OCI-LY1 (cell line): ENCODE results near the gene DPF3.

Source experiments
- H2AFZ ChIP-seq: fragments of 200-600 bp; sonication (generic), shearing (Covaris generic); 2 replicates; pipeline ENCODE4 v1.6.0; 2014; ENCODE audit warnings: antibody characterized with exemption, mild to moderate bottlenecking, low read length
- H3F3A ChIP-seq: fragments of 200-600 bp; sonication (generic), shearing (Covaris generic); 2 replicates; pipeline ENCODE4 v1.6.0; 2014; ENCODE audit warnings: mild to moderate bottlenecking, antibody characterized with exemption, low read length, moderate library complexity; ENCODE audit not compliant: insufficient read depth
- H3K27ac ChIP-seq: fragments of 200-600 bp; sonication (generic); 2 replicates; pipeline ENCODE4 v1.5.1; 2014; ENCODE audit warnings: low read length, mixed run types, mild to moderate bottlenecking, low read depth; ENCODE audit not compliant: poor library complexity, severe bottlenecking
- H3K27me3 ChIP-seq: fragments of 200-600 bp; sonication (generic); 2 replicates; pipeline ENCODE4 v1.6.0; 2014; ENCODE audit warnings: antibody characterized with exemption, mild to moderate bottlenecking, low read length, moderate library complexity; ENCODE audit not compliant: insufficient read depth
- H3K36me3 ChIP-seq: fragments of 200-600 bp; sonication (generic); 2 replicates; pipeline ENCODE4 v1.6.1; 2014; ENCODE audit warnings: mild to moderate bottlenecking, antibody characterized with exemption, low read length, moderate library complexity, mixed read lengths; ENCODE audit not compliant: insufficient read depth
- H3K4me1 ChIP-seq: fragments of 200-600 bp; sonication (generic); 2 replicates; pipeline ENCODE4 v1.5.1; 2014; ENCODE audit warnings: mild to moderate bottlenecking, low read length, moderate library complexity; ENCODE audit not compliant: insufficient read depth, severe bottlenecking
- H3K4me2 ChIP-seq: fragments of 200-600 bp; sonication (generic), shearing (Covaris generic); 2 replicates; pipeline ENCODE4 v1.6.1; 2014; ENCODE audit warnings: low read length
- H3K4me3 ChIP-seq: fragments of 200-600 bp; sonication (generic); 2 replicates; pipeline ENCODE4 v1.5.1; 2014; ENCODE audit warnings: low read length, low read depth, mild to moderate bottlenecking, mixed read lengths; ENCODE audit not compliant: poor library complexity, severe bottlenecking
- H3K79me2 ChIP-seq: fragments of 200-600 bp; shearing (Covaris generic); 2 replicates; pipeline ENCODE4 v1.6.1; 2016; ENCODE audit warnings: mixed run types, low read length, mixed read lengths; ENCODE audit not compliant: insufficient read depth
- H3K9ac ChIP-seq: fragments of 200-600 bp; sonication (generic), shearing (Covaris generic); 2 replicates; pipeline ENCODE4 v1.6.1; 2014; ENCODE audit warnings: mild to moderate bottlenecking, low read length, mixed read lengths
- H3K9me2 ChIP-seq: fragments of 200-600 bp; sonication (generic), shearing (Covaris generic); 2 replicates; pipeline ENCODE4 v1.6.1; 2014; ENCODE audit warnings: low read depth, mild to moderate bottlenecking, low read length, mixed read lengths
- H3K9me3 ChIP-seq: fragments of 200-600 bp; shearing (Covaris generic); 2 replicates; pipeline ENCODE4 v1.6.1; 2014; ENCODE audit warnings: low read length, mixed read lengths
- H4K20me1 ChIP-seq: fragments of 200-600 bp; sonication (generic), shearing (Covaris generic); 2 replicates; pipeline ENCODE4 v1.6.0; 2016; ENCODE audit warnings: mild to moderate bottlenecking, low read length; ENCODE audit not compliant: insufficient read depth
- EZH2 ChIP-seq: fragments of 200-600 bp; sonication (generic), shearing (Covaris generic); IDR thresholded peaks from 2 replicates; pipeline ENCODE4 v1.8.0; 2017; ENCODE audit warnings: borderline replicate concordance, mixed run types, mild to moderate bottlenecking, antibody characterized with exemption, low read length, moderate library complexity, mixed read lengths
- TF ChIP-seq, protein P1 (sequence below): fragments of 200-600 bp; sonication (generic), shearing (Covaris generic); IDR thresholded peaks from 2 replicates; pipeline ENCODE4 v1.5.1; 2017; ENCODE audit warnings: mild to moderate bottlenecking, antibody characterized with exemption, low read length, moderate library complexity, mixed read lengths

DPF3 gene

DNA sequence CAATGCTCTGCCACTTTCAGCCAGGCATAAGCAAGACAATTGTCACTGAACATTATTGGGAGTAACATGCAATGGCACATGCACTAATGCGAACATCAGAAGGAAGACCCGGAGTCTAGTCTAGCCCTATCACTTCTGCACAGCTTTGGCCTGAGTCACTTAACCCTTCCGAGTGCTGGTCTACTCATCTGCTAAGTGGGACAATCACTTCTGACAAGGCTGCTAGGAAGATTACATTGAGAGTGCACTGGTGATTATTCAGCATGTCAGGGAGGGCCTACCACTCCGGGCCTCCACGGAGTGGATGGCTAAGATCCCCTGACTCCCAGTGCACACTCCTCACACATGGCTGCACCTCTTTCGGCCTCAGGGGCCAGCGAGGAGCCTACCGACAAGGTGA is 240.9 kb downstream of the DPF3 start:
- no peaks in the 10 kb centered on the region for H3K79me2 ChIP-seq
- H3K9me2 ChIP-seq: no peaks in the 10 kb centered on the region
- no peaks in the 10 kb centered on the region for H3K27me3 ChIP-seq
- TF ChIP-seq, protein P1, sequence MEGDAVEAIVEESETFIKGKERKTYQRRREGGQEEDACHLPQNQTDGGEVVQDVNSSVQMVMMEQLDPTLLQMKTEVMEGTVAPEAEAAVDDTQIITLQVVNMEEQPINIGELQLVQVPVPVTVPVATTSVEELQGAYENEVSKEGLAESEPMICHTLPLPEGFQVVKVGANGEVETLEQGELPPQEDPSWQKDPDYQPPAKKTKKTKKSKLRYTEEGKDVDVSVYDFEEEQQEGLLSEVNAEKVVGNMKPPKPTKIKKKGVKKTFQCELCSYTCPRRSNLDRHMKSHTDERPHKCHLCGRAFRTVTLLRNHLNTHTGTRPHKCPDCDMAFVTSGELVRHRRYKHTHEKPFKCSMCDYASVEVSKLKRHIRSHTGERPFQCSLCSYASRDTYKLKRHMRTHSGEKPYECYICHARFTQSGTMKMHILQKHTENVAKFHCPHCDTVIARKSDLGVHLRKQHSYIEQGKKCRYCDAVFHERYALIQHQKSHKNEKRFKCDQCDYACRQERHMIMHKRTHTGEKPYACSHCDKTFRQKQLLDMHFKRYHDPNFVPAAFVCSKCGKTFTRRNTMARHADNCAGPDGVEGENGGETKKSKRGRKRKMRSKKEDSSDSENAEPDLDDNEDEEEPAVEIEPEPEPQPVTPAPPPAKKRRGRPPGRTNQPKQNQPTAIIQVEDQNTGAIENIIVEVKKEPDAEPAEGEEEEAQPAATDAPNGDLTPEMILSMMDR: no peak
- no peak for TF ChIP-seq EZH2
- no peak overlapping the region for H3K4me2 ChIP-seq
- no peaks in the 10 kb centered on the region for H3K9me3 ChIP-seq
- no peaks in the 10 kb centered on the region for H3K36me3 ChIP-seq
- H3K4me1 ChIP-seq: no peaks in the 10 kb centered on the region
- no peak overlapping the region for H3K27ac ChIP-seq
- H2AFZ ChIP-seq: no peak overlapping the region
- H3F3A ChIP-seq: no peaks in the 10 kb centered on the region
- H3K9ac ChIP-seq: no peak overlapping the region
- no peak overlapping the region for H3K4me3 ChIP-seq
- no peaks in the 10 kb centered on the region for H4K20me1 ChIP-seq

DNA sequence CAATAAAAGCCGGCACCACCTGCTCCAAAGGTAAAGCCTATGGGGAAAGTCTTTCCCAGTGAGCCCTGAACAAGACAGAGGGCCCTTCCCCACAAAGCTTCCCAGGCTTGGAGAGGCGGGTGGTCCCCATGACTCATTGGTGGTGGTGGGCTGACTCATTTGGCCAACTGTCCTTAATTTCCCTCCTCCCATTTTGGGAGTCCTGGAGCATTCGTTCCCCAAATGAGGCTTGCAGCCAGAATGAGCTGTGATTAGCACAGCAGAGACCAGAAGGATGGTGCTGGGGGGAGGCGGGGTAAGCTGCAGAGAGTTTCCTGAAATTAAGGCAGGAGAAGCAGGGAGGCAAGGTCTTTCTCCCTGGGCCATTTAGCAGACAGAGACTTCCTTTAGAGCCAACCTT is 241.7 kb downstream of the DPF3 start:
- Histone ChIP-seq H4K20me1 (no peaks in the 10 kb centered on the region), H3K4me1 (no peaks in the 10 kb centered on the region), H3K4me3 (no peak overlapping the region), H3K27ac (no peak overlapping the region), H3K4me2 (no peak overlapping the region), H3K27me3 (no peaks in the 10 kb centered on the region), H3K79me2 (no peaks in the 10 kb centered on the region), H3F3A (no peaks in the 10 kb centered on the region), H3K9me3 (no peaks in the 10 kb centered on the region), H2AFZ (no peak overlapping the region), H3K9ac (no peak overlapping the region), H3K36me3 (no peaks in the 10 kb centered on the region), H3K9me2 (no peaks in the 10 kb centered on the region)
- TF ChIP-seq, protein P1: no peak
- no peak for TF ChIP-seq EZH2

DNA sequence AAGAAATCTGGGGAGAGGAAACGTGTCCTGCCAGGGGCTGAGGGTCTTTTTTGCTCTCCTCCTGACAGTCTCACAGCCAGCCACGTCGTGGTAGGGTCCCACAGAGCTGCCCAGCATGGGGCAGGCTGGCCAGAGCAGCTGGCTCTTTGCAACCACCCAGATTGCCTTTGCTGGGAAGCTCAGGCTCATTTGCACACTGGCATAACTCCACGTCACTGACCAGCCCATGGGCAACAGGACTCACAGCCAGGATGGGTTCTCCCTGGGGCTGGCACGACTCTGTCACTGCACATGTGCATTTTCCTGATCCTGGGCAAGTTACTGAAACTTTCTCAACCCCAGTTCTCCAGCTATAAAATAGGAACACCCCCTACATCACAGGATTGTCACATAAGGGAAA is 242.2 kb downstream of the DPF3 start:
- no peaks in the 10 kb centered on the region for H3K9me2 ChIP-seq

More for the DNA sequence above, 242.2 kb downstream of the DPF3 start:
- Histone ChIP-seq H2AFZ (no peak overlapping the region), H3K9ac (no peak overlapping the region), H3K27me3 (no peaks in the 10 kb centered on the region), H3K4me3 (no peak overlapping the region), H3K79me2 (no peaks in the 10 kb centered on the region), H3K4me1 (no peaks in the 10 kb centered on the region), H3K36me3 (no peaks in the 10 kb centered on the region), H3K9me3 (no peaks in the 10 kb centered on the region), H3K27ac (no peak overlapping the region), H3K4me2 (no peak overlapping the region), H4K20me1 (no peaks in the 10 kb centered on the region), H3F3A (no peaks in the 10 kb centered on the region)
- TF ChIP-seq, protein P1: no peak
- TF ChIP-seq EZH2: no peak
